SW 1271 (cell line): ENCODE results near the gene SYT1.

Source experiments
- DNase-seq, 2 experiments: peaks; one replicate each; lab custom pipeline; 2025; lab: John Stamatoyannopoulos, UW

The SYT1 gene

GRCh38 chr12:79294590-79294989 lies 430.0 kb downstream of the SYT1 start:
- no peak for DNase-seq

GRCh38 chr12:79295572-79295971 lies 431.0 kb downstream of the SYT1 start:
- DNase-seq = no peak

GRCh38 chr12:79296133-79296532 lies 431.6 kb downstream of the SYT1 start:
- no peak for DNase-seq

GRCh38 chr12:79296871-79297270 lies 432.3 kb downstream of the SYT1 start:
- no peak for DNase-seq

DNA sequence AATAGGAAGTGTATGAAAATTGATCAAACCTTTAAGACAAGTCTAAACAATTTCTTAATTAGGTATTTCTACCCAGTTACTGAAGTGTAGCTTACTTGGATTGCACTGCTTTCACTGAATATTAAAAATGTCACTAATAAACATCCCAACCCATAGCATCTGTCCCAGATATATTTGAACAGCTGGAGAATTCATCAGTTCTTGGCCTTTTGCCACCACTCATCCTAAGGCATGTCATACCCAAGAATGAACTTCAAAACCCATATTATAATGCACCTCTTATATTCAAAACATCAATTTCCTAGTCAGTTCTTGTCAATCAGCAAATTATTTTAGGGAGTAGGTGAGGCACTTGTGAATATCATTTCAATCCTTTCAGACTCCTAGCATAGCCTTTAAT lies 433.9 kb downstream of the SYT1 start:
- DNase-seq = no peak

DNA sequence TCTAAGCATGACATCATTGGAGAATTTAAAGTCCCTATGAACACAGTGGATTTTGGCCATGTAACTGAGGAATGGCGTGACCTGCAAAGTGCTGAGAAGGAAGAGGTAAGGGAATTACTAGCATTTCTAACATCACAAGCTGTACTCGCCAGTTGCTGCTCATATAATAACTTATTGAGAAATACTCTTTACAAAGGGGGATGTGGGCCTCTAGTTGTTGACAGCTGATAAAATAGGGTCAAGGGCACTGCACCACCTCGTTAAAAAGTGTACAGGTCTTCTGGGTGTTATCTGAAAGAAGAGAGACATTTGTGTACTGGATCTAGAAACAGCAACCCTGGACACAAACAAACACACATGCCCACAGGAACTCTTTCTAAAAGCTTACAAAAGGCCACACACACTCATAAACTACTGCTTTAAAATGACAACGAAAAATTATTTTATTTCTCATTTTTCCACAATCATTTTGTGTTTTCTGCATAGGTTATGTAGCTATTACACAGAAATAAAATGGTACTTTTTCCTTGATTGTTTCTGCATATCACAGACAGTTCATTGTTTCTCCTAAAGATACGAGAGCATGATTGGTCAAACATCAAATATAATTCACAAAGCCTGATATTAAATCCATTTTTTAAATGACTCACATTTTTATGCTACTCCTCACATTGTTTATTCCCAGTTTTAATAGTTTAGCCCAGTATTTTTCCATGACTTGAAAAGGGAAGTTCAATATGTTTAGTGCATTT lies 435.0 kb downstream of the SYT1 start:
- DNase-seq = no peak

DNA sequence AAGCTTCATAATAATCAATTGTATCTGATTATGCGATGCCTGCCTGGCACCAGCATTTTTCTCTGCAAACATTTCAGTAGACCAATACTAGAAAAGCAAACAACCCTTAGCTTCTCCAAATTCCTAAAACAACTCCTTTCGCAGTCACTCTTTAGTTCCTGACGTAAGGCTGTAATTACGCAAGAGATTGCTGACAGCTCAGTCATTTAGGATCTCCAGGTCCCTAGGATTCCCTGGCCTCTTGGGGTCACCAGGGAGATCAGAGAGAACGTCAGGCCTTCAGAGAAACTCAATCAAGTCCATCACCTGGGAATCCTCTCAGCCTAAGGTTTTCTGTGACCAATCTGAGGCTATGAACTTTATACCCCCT lies 435.6 kb downstream of the SYT1 start:
- DNase-seq = no peak

GRCh38 chr12:79301181-79301580 lies 436.6 kb downstream of the SYT1 start:
- DNase-seq = no peak

DNA sequence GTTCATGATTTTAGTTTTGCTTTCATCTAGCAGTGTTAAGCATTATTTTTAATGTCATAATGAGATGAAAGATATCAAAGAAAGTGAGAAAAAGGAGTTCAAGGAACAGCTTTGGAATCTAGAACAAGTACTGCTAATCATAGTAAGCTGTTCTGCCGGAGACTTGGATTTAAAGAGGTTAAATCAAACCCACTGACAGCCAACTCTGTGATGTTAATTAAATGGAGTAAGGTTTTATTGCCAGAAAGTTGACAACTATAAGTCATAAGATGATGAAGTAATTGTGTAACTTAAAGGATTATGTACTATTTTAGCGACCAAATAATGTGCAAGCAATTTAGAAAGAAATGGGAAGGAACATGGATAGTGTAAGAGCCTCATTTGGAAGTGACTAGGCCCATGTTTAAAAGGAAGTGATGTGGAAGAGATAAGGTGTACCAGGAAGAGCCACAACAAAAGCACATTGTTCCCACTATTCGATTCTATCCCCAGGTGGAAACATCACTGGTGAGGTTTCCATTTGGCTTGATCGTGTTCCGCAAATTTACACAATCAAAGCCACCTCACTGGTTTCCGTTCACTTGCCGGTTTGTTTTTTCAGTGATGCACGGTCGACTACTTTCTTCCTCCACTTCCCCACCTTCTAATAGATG lies 437.7 kb downstream of the SYT1 start:
- DNase-seq = no peak

- DNase-seq = no peak
These were observed 442.8 kb downstream of the SYT1 start for GRCh38 chr12:79307340-79307739.

GRCh38 chr12:79309039-79309438 lies 444.5 kb downstream of the SYT1 start:
- no peak for DNase-seq

GRCh38 chr12:79317179-79317847 lies 452.7 kb downstream of the SYT1 start:
- no peak for DNase-seq

DNA sequence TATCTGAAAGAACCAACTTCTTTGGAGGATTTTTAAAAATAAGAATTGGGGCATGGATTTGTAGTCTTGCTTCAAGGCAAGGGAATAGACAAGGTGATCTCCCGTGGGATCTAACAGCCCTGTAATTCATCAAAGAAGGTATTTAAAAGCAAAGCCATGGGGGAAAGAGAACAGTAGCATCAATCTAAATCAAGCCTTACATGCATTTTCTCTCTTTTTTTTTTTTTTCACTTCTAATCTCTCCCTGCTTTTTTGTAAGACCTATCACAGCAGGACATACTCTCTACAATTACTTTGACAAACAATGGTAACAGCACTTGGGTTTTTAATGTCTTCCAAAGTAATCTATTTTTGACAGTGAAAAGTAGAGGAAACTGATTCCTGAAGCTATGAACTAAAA lies 458.3 kb downstream of the SYT1 start:
- DNase-seq = no peak

GRCh38 chr12:79324571-79324970 lies 460.0 kb downstream of the SYT1 start:
- DNase-seq = no peak

DNA sequence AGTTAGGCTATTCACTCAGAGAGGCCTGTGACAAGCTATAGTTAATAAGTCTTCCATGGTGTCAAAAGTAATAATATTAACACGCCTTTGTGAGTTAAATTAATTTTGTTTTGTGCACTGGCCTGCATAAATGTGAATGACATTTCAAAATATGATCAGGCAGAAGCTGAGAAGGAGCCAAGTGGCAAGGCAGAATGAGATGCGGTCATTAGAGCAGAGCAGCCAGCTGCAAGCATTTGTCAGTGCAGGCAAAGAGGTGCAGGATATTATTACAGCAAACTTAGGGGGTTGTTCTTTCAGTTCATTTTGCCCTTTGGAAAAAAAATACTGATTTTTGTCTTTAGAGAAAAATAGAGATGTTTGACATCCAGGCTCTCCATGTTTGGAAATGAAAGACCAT lies 461.6 kb downstream of the SYT1 start:
- no peak for DNase-seq

- DNase-seq = no peak
These were observed 462.1 kb downstream of the SYT1 start for GRCh38 chr12:79326663-79327062.

GRCh38 chr12:79327465-79327864 lies 462.9 kb downstream of the SYT1 start:
- no peak for DNase-seq

DNA sequence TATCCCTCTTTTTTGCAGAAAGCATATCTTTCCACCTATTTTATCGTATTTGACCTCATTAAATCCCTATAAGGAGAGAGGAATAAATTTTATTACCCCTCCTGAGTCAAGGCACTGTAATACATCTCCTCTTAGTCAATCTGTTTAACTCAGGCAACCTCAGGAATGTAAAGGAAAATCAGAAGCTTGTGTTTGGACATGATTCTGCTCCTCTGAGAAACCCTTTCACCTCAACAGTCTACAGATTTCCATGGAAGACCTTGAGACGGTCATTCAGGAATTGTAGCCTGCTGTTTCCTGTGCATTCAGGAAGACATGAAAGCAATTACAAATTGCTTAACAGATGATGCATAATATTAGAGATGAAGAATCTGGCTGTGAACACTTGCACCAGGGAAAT lies 465.4 kb downstream of the SYT1 start:
- no peak for DNase-seq

DNA sequence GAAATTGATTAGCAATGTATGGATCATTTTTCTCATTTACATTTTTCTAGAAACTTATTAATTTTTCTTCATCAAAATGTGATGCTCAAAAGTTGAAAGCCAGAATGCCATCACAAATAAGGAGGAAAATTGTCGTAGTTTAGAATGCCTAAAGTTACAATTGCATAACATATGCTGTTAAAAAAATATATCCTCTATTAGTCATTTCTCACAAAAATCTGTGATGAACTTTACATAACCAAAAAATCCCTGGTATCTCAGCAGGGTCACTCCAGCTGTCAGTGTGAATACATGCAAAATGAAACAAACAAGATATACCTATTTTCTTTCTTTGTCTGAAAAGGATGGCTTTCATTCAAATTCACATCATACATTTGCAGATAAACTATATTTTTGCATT lies 467.3 kb downstream of the SYT1 start:
- DNase-seq = no peak

DNA sequence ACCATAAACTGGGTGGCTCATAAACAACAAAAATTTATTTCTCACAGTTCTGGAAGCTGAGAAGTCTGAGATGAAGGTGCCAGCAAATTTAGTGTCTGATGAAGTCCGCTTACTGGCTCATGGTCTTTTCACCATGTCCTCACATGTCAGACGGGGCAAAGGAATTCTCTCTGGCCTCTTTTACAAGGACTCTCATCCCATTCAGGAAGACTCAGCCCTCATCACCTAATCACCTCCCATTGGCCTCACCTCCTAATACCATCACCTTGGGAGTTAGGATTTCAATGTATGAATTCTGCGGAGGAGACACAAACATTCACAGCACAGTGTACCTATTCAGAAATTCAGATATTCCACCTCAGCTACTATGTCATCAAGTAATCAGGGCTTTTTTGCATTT lies 468.6 kb downstream of the SYT1 start:
- DNase-seq = no peak

- DNase-seq = no peak
These were observed 473.2 kb downstream of the SYT1 start for GRCh38 chr12:79337662-79338290.

- DNase-seq = peak in 1 of 2 experiments; percentile 48
These were observed 480.6 kb downstream of the SYT1 start for GRCh38 chr12:79344855-79345847.
